K562 (cell line): ENCODE data around the gene TMEM184A. TPM values are rescaled to one million over a fixed set of nuclear protein-coding genes. Genes with fewer than 3 reads are reported as not detected.

Experiments used
- CREB3 ChIP-seq: fragments of 450-650 bp; conservative IDR thresholded peaks from 2 replicates; pipeline ENCODE4 v1.6.1; 2016; ENCODE audit warnings: missing genetic modification characterization, low read depth, mild to moderate bottlenecking, missing compliant biosample characterization, moderate library complexity
- DNMT1 ChIP-seq: fragments of 450-650 bp; IDR thresholded peaks from 2 replicates; pipeline ENCODE4 v1.6.1; 2016; ENCODE audit warnings: antibody characterized with exemption, mild to moderate bottlenecking
- EWSR1 ChIP-seq: fragments of 450-650 bp; IDR thresholded peaks from 2 replicates; pipeline ENCODE4 v1.6.1; 2018; ENCODE audit warnings: borderline replicate concordance, mild to moderate bottlenecking, low read depth, moderate library complexity; ENCODE audit not compliant: partially characterized antibody
- FOXA1 ChIP-seq: fragments of 450-650 bp; IDR thresholded peaks from 2 replicates; pipeline ENCODE4 v1.6.1; 2016; ENCODE audit warnings: mild to moderate bottlenecking, borderline replicate concordance
- FOXA3 ChIP-seq, 2 experiments: fragments of 450-650 bp in 1 of 2; sonication (generic) in 1 of 2; formaldehyde crosslinking; IDR thresholded peaks in 1 of 2; conservative IDR thresholded peaks in 1 of 2; 2 replicates each; pipeline versions ENCODE4 v1.4.0 to v1.8.0; 2020 to 2022; ENCODE audit warnings: mild to moderate bottlenecking in 2 of 2, missing genetic modification reagents in 1 of 2
- POLR2G ChIP-seq: fragments of 200-400 bp; formaldehyde crosslinking; IDR thresholded peaks from 2 replicates; pipeline ENCODE4 v1.6.1; 2017; ENCODE audit warnings: low read depth, mild to moderate bottlenecking, antibody characterized with exemption, low read length, moderate library complexity
- RB1 ChIP-seq: fragments of 450-650 bp; IDR thresholded peaks from 2 replicates; pipeline ENCODE4 v1.6.1; 2017; ENCODE audit warnings: low read depth, mild to moderate bottlenecking
- RBBP5 ChIP-seq: fragments of 200-600 bp; sonication (generic); IDR thresholded peaks from 2 replicates; pipeline ENCODE4 v1.6.1; 2012; ENCODE audit warnings: borderline replicate concordance, mild to moderate bottlenecking, low read length, control low read depth, inconsistent platforms; ENCODE audit not compliant: insufficient read depth, poor library complexity, severe bottlenecking
- TBL1XR1 ChIP-seq, 2 experiments: IDR thresholded peaks; 2 replicates each; pipeline ENCODE4 v1.6.1; 2012; ENCODE audit warnings: improper control_type of control experiment in 2 of 2, low read length in 2 of 2, mild to moderate bottlenecking in 1 of 2
- TEAD1 ChIP-seq, 2 experiments: fragments of 450-650 bp in 1 of 2; sonication (generic) in 1 of 2; formaldehyde crosslinking; IDR thresholded peaks; 2 replicates each; pipeline versions ENCODE4 v1.4.0 to v1.8.0; 2020 to 2022; ENCODE audit warnings: mild to moderate bottlenecking in 2 of 2, missing genetic modification reagents in 1 of 2
- XRCC5 ChIP-seq: fragments of 200-400 bp; formaldehyde crosslinking; IDR thresholded peaks from 2 replicates; pipeline ENCODE4 v1.6.1; 2017; ENCODE audit warnings: low read depth, mild to moderate bottlenecking, low read length
- ZBTB11 ChIP-seq, 3 experiments: fragments of 200-800 bp in 1 of 3; fragments of 250-450 bp in 1 of 3; fragments of 450-650 bp in 1 of 3; sonication (Bioruptor Pico) in 1 of 3; sonication (Bioruptor generic) in 1 of 3; formaldehyde crosslinking in 1 of 3; IDR thresholded peaks; 2 replicates each; pipeline versions ENCODE4 v1.6.1 to v1.8.0; 2016 to 2022; ENCODE audit warnings: mild to moderate bottlenecking in 2 of 3, missing genetic modification characterization in 2 of 3, missing compliant biosample characterization in 1 of 3, moderate library complexity in 1 of 3
- ZBTB8A ChIP-seq: fragments of 450-650 bp; IDR thresholded peaks from 2 replicates; pipeline ENCODE4 v1.6.1; 2018; ENCODE audit warnings: mild to moderate bottlenecking, moderate library complexity; ENCODE audit not compliant: partially characterized antibody
- ZFX ChIP-seq: sonication (generic); formaldehyde crosslinking; IDR thresholded peaks from 2 replicates; pipeline ENCODE4 v1.8.0; 2022; ENCODE audit warnings: mild to moderate bottlenecking, missing genetic modification reagents, moderate library complexity
- polyA plus RNA-seq, 8 experiments: library from polyadenylated mRNA; depleted of rRNA in 4 of 8; stranded (reverse) in 5 of 8; unstranded in 3 of 8; fragments of >200 nt; fragmentation: Nextera tagmentation in 2 of 8; fragmentation: Illumina TruSeq in 1 of 8; extraction: Ambion mirVana in 2 of 8; extraction: Trizol in 1 of 8; gene quantifications; 2 replicates each; pipeline versions ENCODE4 v1.2.1 to v1.2.3, GENCODE V29; 2011 to 2014; ENCODE audit warnings: inconsistent platforms in 1 of 8, missing spikeins in 1 of 8
- total RNA-seq, 7 experiments: library from RNA; depleted of rRNA in 6 of 7; stranded (reverse); fragments of >200 nt in 6 of 7; fragmentation: Illumina TruSeq in 2 of 7; extraction: Trizol in 2 of 7; gene quantifications; 2 replicates each; pipeline versions ENCODE4 v1.2.1 to v1.2.3, GENCODE V29; 2011 to 2021; ENCODE audit warnings: low replicate concordance in 1 of 7
- TF ChIP-seq, protein P1 (sequence below): fragments of 450-650 bp; IDR thresholded peaks from 2 replicates; pipeline ENCODE4 v1.6.1; 2018; ENCODE audit not compliant: partially characterized antibody

Gene TMEM184A
- total and polyA plus RNA-seq, 9 of the 15 experiments (the other 6 are each of a cell fraction or from before 2014, with no cell fraction given) = 0.10 to 0.18 (median 0.11) TPM; not detected in 6

DNA sequence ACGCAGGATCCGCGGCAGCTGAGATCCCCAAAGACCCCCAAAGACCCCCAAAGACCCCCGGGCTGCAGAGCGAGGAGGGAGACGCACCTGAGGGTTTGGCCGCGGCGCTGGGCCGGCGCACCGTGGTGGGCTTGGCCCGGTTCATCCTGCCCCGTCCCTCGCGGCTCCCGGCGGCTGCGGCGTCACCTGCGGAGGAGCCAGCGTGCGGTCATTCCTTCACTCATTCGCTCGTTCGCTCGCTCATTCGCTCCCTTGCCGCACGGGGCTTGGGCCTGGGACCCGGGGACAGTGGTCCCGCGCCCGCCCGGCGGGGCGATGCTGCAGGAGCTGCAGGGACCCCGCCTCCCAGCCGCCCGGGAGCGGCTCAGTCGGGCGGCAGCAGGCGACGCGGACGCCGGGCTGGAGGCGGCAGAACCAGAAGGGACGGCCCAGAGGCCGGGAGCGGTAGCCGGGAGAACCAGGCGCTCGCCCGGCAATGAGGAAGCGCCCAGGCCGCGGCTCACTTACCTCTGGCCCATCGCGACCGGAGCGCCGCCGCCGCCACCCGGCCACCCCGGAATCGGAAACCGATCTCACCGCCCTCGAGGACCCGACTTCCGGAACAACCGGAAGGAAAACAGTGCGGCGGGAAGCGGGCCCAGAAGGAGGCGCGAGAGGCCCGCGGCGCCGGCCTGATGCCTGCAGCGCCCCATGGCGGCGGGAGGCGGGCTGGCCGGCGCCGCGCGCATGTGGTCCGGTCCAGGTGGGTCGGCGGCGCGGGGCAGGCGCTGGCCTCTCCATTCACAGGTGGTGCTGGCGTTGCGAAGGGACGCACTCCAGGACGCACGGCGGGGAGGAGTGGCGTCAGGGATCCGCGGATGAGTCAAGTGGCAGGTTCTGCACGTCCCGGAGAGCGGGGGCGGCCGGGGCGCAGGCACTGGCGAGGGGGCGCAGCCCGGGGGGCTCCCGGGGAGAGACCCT, 51.9 kb downstream of the TMEM184A start, which contains the start of gene INTS1 (continued):
- TF ChIP-seq, protein P1, sequence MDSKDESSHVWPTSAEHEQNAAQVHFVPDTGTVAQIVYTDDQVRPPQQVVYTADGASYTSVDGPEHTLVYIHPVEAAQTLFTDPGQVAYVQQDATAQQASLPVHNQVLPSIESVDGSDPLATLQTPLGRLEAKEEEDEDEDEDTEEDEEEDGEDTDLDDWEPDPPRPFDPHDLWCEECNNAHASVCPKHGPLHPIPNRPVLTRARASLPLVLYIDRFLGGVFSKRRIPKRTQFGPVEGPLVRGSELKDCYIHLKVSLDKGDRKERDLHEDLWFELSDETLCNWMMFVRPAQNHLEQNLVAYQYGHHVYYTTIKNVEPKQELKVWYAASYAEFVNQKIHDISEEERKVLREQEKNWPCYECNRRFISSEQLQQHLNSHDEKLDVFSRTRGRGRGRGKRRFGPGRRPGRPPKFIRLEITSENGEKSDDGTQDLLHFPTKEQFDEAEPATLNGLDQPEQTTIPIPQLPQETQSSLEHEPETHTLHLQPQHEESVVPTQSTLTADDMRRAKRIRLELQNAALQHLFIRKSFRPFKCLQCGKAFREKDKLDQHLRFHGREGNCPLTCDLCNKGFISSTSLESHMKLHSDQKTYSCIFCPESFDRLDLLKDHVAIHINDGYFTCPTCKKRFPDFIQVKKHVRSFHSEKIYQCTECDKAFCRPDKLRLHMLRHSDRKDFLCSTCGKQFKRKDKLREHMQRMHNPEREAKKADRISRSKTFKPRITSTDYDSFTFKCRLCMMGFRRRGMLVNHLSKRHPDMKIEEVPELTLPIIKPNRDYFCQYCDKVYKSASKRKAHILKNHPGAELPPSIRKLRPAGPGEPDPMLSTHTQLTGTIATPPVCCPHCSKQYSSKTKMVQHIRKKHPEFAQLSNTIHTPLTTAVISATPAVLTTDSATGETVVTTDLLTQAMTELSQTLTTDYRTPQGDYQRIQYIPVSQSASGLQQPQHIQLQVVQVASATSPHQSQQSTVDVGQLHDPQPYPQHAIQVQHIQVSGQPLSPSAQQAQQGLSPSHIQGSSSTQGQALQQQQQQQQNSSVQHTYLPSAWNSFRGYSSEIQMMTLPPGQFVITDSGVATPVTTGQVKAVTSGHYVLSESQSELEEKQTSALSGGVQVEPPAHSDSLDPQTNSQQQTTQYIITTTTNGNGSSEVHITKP = peak; percentile 22
- peak in 1 of 2 experiments; percentile 63; a peak in 1 of 4 replicates for TF ChIP-seq TBL1XR1 (IDR thresholded peaks at IDR 0.05; ENCODE audit: low read length in 2 of 2)
- no peak for TF ChIP-seq ZBTB8A
- TF ChIP-seq FOXA1 = no peak
- peak; percentile 98 for TF ChIP-seq RB1
- no peak for TF ChIP-seq EWSR1
- peak in 1 of 2 experiments; percentile 89; a peak in 2 of 4 replicates for TF ChIP-seq FOXA3 (CRISPR knock-in tag; conservative IDR thresholded peaks at IDR 0.05 in 1 of 2, IDR thresholded peaks at IDR 0.05 in 1 of 2)
- TF ChIP-seq ZBTB11 (CRISPR knock-in tag; IDR thresholded peaks at IDR 0.05) = peak in 2 of 3 experiments; percentile 71 to 93; a peak in 4 of 6 replicates
- TF ChIP-seq RBBP5 = peak; percentile 95
- TF ChIP-seq XRCC5 = peak; percentile 34; the same call in 1 of the 2 replicates
- no peak for TF ChIP-seq TEAD1 (CRISPR knock-in tag; IDR thresholded peaks at IDR 0.05)
- TF ChIP-seq POLR2G = peak; percentile 96
- no peak for TF ChIP-seq DNMT1
- no peak for TF ChIP-seq CREB3 (tag)
- peak; percentile 86 for TF ChIP-seq ZFX (CRISPR knock-in tag)
